Measurements from ENCODE around the gene KANSL1. TPM values are rescaled to one million over a fixed set of nuclear protein-coding genes. Genes with fewer than 3 reads are reported as not detected.

KANSL1 gene
- total RNA-seq, 1 experiment from 2014 or later, result 55.5 TPM

DNA sequence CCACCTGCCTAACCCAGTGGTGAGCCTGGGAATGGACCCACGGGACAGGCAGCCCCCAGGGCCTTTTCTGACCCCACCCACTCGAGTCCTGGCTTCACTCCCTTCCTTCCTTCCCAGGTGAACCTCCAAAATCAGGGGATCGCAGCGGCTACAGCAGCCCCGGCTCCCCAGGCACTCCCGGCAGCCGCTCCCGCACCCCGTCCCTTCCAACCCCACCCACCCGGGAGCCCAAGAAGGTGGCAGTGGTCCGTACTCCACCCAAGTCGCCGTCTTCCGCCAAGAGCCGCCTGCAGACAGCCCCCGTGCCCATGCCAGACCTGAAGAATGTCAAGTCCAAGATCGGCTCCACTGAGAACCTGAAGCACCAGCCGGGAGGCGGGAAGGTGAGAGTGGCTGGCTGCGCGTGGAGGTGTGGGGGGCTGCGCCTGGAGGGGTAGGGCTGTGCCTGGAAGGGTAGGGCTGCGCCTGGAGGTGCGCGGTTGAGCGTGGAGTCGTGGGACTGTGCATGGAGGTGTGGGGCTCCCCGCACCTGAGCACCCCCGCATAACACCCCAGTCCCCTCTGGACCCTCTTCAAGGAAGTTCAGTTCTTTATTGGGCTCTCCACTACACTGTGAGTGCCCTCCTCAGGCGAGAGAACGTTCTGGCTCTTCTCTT lies 196.8 kb downstream of the KANSL1 start:
- POLR2A ChIA-PET, result no interaction called here
- Histone ChIP-seq H3K27ac (ENCODE audit: low read length) (no peak overlapping the region), H3K9me3 (ENCODE audit: control insufficient read depth, insufficient read depth, low read depth, low read length) (no peaks in the 10 kb centered on the region), H3K4me1 (ENCODE audit: control insufficient read depth, insufficient read depth, low read length) (no peaks in the 10 kb centered on the region), H3K4me3 (ENCODE audit: low read depth in 2 of 2, low read length in 2 of 2) (no peak overlapping the region), H3K36me3 (ENCODE audit: control insufficient read depth, insufficient read depth, low read length) (no peaks in the 10 kb centered on the region), H3K27me3 (ENCODE audit: control insufficient read depth, insufficient read depth, low read length) (no peaks in the 10 kb centered on the region)
- no peak for DNase-seq (ENCODE audit: low read depth, low spot score)
- no peak for ATAC-seq
- TF ChIP-seq POLR2AphosphoS5 (IDR thresholded peaks at IDR 0.05; ENCODE audit: low read depth, low read length) (no peak), CTCF (IDR thresholded peaks at IDR 0.05) (no peak), TCF7L2 (IDR thresholded peaks at IDR 0.05; ENCODE audit: low read depth, low read length) (no peak), SIN3A (IDR thresholded peaks at IDR 0.05; ENCODE audit: borderline replicate concordance, insufficient read depth, low read depth, low read length) (no peak)
- TF ChIP-seq, protein P1, sequence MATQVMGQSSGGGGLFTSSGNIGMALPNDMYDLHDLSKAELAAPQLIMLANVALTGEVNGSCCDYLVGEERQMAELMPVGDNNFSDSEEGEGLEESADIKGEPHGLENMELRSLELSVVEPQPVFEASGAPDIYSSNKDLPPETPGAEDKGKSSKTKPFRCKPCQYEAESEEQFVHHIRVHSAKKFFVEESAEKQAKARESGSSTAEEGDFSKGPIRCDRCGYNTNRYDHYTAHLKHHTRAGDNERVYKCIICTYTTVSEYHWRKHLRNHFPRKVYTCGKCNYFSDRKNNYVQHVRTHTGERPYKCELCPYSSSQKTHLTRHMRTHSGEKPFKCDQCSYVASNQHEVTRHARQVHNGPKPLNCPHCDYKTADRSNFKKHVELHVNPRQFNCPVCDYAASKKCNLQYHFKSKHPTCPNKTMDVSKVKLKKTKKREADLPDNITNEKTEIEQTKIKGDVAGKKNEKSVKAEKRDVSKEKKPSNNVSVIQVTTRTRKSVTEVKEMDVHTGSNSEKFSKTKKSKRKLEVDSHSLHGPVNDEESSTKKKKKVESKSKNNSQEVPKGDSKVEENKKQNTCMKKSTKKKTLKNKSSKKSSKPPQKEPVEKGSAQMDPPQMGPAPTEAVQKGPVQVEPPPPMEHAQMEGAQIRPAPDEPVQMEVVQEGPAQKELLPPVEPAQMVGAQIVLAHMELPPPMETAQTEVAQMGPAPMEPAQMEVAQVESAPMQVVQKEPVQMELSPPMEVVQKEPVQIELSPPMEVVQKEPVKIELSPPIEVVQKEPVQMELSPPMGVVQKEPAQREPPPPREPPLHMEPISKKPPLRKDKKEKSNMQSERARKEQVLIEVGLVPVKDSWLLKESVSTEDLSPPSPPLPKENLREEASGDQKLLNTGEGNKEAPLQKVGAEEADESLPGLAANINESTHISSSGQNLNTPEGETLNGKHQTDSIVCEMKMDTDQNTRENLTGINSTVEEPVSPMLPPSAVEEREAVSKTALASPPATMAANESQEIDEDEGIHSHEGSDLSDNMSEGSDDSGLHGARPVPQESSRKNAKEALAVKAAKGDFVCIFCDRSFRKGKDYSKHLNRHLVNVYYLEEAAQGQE (IDR thresholded peaks at IDR 0.05; ENCODE audit: insufficient read depth in 1 of 2, low read depth in 2 of 2, low read length in 1 of 2), result no peak
- in situ Hi-C loops (cut with HindIII; ENCODE audit: low pct_unique_long_range_greater_than_20kb, low sequenced_read_pairs), result no loop called here
- CTCF ChIA-PET, result no interaction called here
- intact Hi-C loops (cut with micrococcal nuclease; ENCODE audit: unreplicated experiment), result no loop called here
- BruUV-seq (replicated peaks), result no TSS peak

GRCh38 chr17:45995627-45996270 lies 197.5 kb downstream of the KANSL1 start:
- Histone ChIP-seq H3K27me3 (ENCODE audit: control insufficient read depth, insufficient read depth, low read length) (no peaks in the 10 kb centered on the region), H3K4me1 (ENCODE audit: control insufficient read depth, insufficient read depth, low read length) (no peaks in the 10 kb centered on the region), H3K9me3 (ENCODE audit: control insufficient read depth, insufficient read depth, low read depth, low read length) (no peaks in the 10 kb centered on the region), H3K36me3 (ENCODE audit: control insufficient read depth, insufficient read depth, low read length) (no peaks in the 10 kb centered on the region), H3K27ac (ENCODE audit: low read length) (no peak overlapping the region), H3K4me3 (ENCODE audit: low read depth in 2 of 2, low read length in 2 of 2) (no peak overlapping the region)
- BruUV-seq (replicated peaks), result no TSS peak
- intact Hi-C loops (cut with micrococcal nuclease; ENCODE audit: unreplicated experiment) (no loop called here), in situ Hi-C loops (cut with HindIII; ENCODE audit: low pct_unique_long_range_greater_than_20kb, low sequenced_read_pairs) (no loop called here)
- DNase-seq (ENCODE audit: low read depth, low spot score) (no peak), ATAC-seq (0 out of 2 replicates have a peak, but pooled peaks have one; percentile 35)
- ChIA-PET POLR2A (no interaction called here), CTCF (no interaction called here)
- TF ChIP-seq CTCF (IDR thresholded peaks at IDR 0.05) (no peak), TCF7L2 (IDR thresholded peaks at IDR 0.05; ENCODE audit: low read depth, low read length) (no peak)
- TF ChIP-seq, protein P1 (IDR thresholded peaks at IDR 0.05; ENCODE audit: insufficient read depth in 1 of 2, low read depth in 2 of 2, low read length in 1 of 2), result no peak
